ENCODE measurements around the gene CHMP1A.
"Not testable (repeated sequence)": the region's sequence is repeated elsewhere in the genome, so short reads cannot be mapped to it uniquely, and the experiment has no call there.

CHMP1A gene

DNA sequence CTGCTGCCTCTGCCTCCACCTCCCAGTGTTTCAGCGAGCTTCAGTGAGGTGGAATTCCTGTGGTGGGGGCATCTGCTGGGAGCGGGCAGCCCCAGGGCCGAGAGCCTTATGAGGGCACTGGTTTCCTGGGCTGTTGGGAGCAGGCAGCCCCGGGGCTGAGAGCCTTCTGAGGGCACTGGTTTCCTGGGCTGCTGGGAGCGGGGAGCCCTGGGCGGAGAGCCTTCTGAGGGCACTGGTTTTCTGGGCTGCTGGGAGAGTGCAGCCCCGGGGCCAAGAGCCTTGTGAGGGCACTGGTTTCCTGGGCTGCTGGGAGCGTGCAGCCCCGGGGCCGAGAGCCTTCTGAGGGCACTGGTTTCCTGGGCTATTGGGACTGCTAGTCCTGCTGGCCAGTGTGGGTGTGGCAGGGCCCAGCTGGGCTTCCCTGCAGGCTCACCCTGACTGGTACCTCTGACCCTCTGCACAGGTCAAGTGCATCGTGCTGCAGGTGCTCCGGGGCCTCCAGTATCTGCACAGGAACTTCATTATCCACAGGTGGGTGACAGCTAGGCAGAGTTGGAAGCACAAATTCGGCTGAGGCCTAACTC lies 34.6 kb upstream of the CHMP1A start:
- no peak for DNase-seq

GRCh38 chr16:89691231-89691985 lies 33.9 kb upstream of the CHMP1A start:
- DNase-seq: no peak

DNA sequence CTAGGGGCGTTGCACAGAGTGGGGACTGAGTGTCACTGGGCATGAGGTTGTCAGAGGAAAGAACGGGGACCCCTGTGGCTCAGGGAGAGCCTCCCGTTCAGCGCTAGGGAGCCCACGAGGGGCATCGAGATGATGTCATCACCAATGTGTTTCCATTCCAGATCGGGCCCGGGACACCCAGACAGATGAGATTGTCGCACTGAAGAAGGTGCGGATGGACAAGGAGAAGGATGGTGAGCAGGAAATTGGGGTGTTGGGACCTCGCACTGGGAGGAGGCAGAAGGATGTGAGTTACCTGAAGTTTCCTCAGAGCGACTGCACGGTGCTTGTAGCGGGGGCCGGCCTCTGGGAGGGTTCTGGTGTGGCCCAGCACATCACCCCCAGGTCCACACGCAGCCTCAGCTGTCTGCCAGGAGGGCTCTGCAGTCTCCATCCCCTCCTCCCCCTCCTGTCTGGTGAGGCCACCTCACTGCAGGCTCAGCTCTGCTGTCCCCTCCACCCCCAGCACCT lies 32.9 kb upstream of the CHMP1A start:
- no peak for DNase-seq

DNA sequence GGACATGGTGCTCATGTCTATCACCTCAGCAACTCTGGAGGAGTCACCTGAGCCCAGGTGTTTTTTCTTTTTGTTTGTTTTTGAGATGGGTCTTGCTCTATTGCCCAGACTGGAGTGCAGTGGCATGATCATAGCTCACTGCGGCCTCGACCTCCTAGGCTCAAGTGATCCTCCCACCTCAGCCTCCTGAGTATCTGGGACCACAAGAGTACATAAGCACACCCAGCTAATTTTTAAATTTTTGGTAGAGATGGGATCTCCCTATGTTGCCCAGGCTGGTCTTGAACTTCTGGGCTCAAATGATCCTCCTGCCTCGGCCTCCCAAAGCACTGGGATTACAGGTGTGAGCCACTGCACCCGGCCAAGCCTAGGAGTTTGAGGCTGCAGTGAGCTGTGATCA lies 32.1 kb upstream of the CHMP1A start:
- DNase-seq: not testable (repeated sequence)

DNA sequence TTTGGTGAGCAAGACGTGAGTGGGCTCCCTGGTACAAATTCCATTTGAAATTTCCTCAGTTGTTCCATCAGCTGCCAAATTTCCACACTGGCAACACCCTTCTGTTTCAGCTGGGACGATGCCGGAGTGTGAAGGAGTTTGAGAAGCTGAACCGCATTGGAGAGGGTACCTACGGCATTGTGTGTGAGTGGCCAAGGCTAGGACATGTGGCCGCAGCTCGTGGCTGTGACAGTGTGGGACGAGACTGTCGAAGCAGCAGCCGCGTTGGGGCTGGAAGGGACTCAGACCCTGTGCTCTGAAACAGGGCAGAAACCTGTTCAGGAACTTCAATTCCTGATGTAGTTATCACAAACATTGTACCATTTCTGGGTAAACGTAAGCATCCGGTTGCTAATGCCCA lies 31.6 kb upstream of the CHMP1A start:
- DNase-seq: no peak

- no peak for DNase-seq
These were observed 30.9 kb upstream of the CHMP1A start for GRCh38 chr16:89688395-89688794.

GRCh38 chr16:89687092-89687940 lies 29.8 kb upstream of the CHMP1A start:
- peak; percentile 57 for DNase-seq

DNA sequence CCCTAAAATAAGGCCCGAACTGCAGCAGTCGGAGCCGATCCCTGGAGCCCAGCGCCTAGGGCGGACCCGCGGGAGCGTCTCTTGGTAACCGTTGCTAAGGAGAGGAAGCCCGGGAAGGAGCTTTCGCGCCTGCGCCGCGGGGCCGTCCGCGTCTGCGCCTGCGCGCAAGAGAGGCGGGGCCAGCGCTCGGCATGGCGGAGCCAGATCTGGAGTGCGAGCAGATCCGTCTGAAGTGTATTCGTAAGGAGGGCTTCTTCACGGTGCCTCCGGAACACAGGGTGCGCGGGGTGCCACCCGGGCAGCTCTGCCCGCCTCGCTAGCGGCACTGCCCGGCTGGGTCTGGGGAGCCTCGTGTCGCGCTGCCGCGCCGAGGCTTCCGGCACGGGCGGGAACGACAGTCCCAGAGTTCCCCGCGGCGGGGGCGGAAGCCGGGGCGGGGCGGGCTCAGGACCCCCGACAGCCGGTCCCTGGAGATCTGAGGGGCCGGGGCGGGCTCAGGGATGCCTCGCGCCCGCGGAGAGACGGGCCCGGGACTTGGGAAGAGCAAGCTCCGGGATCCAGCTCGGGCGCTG lies 29.1 kb upstream of the CHMP1A start, which contains the start of gene CDK10:
Gene CDK10, plus strand, starts transcription at position 170 of the 572 bp plus-strand sequence. Its CDS starts 22 bp downstream, at position 192.
- peak; percentile 86 for DNase-seq

DNA sequence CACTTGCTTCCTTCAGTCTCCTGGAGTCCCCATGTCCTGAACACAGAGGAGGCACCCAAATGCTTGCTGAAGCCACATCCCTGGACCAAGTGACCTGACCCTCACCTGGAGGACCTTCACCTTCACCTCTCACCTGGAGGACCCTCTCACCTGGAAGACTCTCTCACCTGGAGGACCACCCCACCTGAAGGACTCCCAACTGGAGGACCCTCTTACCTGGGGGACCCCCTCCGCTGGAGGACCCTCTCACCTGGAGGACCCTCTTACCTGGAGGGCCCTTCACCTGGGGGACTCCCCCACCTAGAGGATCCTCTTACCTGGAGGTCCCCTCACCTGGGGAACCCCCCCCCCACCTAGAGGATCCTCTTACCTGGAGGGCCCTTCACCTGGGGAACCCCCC lies 28.4 kb upstream of the CHMP1A start:
- DNase-seq: no peak

DNA sequence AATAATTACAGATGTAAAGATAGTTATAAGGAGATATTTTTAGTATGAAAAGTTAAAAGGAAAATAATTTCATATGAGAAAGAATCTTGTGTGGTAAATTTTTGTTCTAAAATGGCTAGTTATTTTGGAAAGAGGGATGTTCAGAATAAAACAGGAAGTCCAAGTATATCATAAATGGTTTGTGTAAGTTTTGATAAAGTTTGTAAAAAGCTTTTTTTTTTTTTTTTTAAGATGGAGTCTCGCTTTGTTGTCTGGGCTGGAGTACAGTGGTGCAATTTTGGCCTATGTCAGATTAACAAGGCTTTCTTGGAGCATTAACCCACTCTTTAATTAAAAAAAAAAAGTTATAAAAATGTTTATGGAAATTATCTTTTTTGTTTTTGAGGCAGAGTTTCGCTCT lies 20.8 kb upstream of the CHMP1A start:
- DNase-seq: no peak

- DNase-seq: no peak
These were observed 14.9 kb upstream of the CHMP1A start for GRCh38 chr16:89672177-89672941.

- not testable (repeated sequence) for DNase-seq
These were observed 14.1 kb upstream of the CHMP1A start for GRCh38 chr16:89671565-89671964.

GRCh38 chr16:89670496-89671431 lies 13.3 kb upstream of the CHMP1A start:
- DNase-seq: no peak

DNA sequence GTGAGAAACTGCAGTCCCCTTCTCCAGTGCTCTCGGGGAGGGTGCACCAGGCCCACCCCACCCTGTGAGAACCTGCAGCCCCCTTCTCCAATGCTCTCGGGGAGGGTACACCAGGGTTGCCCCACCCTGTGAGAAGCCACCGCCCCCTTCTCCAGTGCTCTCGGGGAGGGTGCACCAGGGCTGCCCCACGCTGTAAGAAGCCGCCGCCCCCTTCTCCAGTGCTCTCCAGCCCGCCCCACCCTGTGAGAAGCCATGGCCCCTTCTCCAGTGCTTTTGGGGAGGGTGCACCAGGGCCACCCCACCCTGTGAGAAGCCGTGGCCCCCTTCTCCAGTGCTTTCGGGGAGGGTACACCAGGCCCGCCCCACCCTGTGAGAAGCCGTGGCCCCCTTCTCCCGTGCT lies 12.2 kb upstream of the CHMP1A start:
- no peak for DNase-seq

GRCh38 chr16:89668790-89669158 lies 11.3 kb upstream of the CHMP1A start:
- no peak for DNase-seq

- no peak for DNase-seq
These were observed 10.1 kb upstream of the CHMP1A start for GRCh38 chr16:89667633-89668032.

DNA sequence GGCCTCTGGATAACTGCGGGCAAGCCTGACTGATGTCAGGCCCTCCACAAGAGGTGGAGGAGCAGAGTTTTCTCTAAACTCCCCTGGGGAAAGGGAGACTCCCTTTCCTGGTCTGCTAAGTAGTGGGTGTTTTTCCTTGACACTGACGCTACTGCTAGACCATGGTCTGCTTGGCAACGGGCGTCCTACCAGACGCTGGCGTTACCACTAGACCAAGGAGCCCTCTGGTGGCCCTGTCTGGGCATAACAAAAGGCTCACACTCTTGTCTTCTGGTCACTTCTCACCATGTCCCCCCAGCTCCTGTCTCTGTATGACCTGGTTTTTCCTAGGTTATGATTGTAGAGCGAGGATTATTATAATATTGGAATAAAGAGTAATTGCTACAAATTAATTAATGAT lies 9.5 kb upstream of the CHMP1A start:
- DNase-seq: not testable (repeated sequence)

DNA sequence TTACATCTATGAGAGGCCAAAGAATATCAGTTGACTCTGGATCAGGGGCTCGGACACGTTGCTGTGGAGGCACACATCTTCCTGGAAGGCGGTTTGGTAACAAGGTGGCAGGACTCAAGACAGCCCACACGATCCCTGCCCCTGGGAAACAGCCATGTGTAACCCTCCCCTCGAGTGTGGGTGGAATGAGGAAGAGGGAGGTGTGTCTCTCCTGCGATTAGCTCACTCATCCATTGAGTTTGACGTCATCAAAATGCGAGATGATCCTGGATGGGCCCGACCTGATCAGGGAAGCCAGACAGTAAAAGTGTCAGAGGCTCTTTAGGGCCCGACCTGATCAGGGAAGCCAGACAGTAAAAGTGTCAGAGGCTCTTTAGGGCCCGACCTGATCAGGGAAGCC lies 6.7 kb upstream of the CHMP1A start:
- DNase-seq: not testable (repeated sequence)

GRCh38 chr16:89661215-89661614 lies 3.7 kb upstream of the CHMP1A start:
- no peak for DNase-seq

DNA sequence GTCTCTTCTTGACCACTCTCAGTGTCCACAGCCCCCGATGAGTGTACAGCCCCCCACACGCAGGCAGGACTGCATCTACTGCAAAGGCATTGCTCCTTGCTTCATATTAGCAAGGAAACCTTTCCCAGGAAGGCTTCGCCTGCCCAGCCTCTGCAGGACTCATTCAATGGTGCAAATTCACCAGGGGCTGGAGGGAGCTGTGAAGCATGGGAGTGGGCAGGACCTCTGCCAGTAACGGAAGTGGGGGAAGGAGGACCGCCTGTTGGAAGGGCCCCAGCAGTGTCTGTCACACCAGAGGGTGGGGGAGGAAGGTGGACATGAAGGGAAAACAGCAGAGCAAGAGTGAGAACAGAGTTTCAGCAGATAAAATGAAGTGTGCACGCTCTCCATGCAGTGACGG lies 2.6 kb upstream of the CHMP1A start:
- no peak for DNase-seq

DNA sequence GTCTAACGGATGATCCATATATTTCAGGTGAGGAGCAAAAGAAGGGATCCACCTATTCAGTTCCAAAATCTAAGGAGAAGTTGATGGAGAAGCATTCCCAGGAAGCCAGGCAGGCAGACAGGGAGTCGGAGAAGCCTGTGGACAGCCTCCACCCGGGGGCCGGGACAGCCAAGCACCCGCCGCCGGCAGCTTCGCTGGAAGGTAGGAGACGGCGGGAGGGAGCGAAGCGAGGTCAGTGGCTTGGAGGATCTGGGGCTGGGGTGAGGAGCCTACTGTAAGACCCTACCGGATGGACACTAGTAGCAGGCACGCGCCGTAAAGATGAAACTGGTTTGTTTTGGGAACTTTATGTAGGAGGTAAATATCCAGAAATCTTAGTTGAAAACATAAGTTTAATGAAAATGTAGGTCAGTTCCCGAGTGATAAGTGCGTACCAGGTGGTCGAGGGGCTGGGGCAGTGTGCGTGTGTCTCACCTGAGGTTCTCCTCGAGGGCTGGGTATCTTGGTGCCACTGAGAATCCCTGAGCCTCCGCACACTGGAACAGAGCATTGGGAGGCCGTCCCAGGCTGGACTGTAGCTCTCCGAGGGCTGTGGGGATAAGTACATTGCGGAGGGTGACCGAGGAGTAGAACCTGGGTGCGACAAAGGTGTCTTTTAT lies 842 bp upstream of the CHMP1A start:
- no peak for DNase-seq

Data from NCI-H345 (cell line).